Adrenal gland (tissue), 12 donors: ENCODE measurements around the gene OMP. TPM values are rescaled to one million over a fixed set of nuclear protein-coding genes. Genes with fewer than 3 reads are reported as not detected.

Experiments
- DNase-seq, 7 donors: peaks; one replicate each; pipeline ENCODE4 v3.0.0-alpha.2; 2019 to 2020
- H3K27ac ChIP-seq, 5 donors: fragments of 200-600 bp; sonication (generic) in 4 of 5; 1 replicate in 3 of 5; 2 replicates in 2 of 5; pipeline versions ENCODE4 v1.5.1 to v1.8.0; 2016 to 2020; ENCODE audit warnings: mild to moderate bottlenecking in 1 of 5
- H3K27me3 ChIP-seq: fragments of 200-600 bp; 2 replicates; pipeline ENCODE4 v1.8.0; 2021
- H3K36me3 ChIP-seq, 2 donors: fragments of 200-600 bp; replicated peaks in 1 of 2; 1 replicate in 1 of 2; 2 replicates in 1 of 2; pipeline versions ENCODE4 v1.5.1 to v1.8.0; 2018 to 2022
- H3K4me1 ChIP-seq, 2 donors: fragments of 200-600 bp; replicated peaks in 1 of 2; 1 replicate in 1 of 2; 2 replicates in 1 of 2; pipeline versions ENCODE4 v1.5.1 to v1.8.0; 2018 to 2021
- H3K4me3 ChIP-seq, 4 donors: fragments of 200-600 bp; sonication (generic) in 3 of 4; one replicate each; pipeline ENCODE4 v1.5.1; 2016 to 2018
- H3K9me3 ChIP-seq, 3 donors: fragments of 200-600 bp; sonication (generic) in 1 of 3; replicated peaks in 1 of 3; 1 replicate in 2 of 3; 2 replicates in 1 of 3; pipeline versions ENCODE4 v1.5.1 to v1.8.0; 2016 to 2021
- CTCF ChIP-seq, 6 experiments: fragments of 450-650 bp in 4 of 6; fragments of 200-600 bp in 2 of 6; sonication (generic) in 1 of 6; IDR thresholded peaks; 1 replicate in 5 of 6; 2 replicates in 1 of 6; pipeline versions ENCODE4 v1.5.1 to v1.8.0; 2016 to 2021; ENCODE audit warnings: antibody characterized with exemption in 6 of 6, mild to moderate bottlenecking in 2 of 6, moderate library complexity in 1 of 6
- POLR2A ChIP-seq, 2 donors: fragments of 450-650 bp; IDR thresholded peaks; one replicate each; pipeline ENCODE4 v1.6.1; 2017; ENCODE audit warnings: antibody characterized with exemption in 2 of 2, mild to moderate bottlenecking in 2 of 2, moderate library complexity in 1 of 2
- WGBS, 4 donors: extraction: QIAGEN DNeasy Blood & Tissue Kit in 2 of 4; methylation state at CpG; one replicate each; pipeline versions ENCODE4 v1.1.5 to v1.1.7; 2013 to 2017; 5-methylcytosine and 5-hydroxymethylcytosine counted together
- intact Hi-C, 2 donors: fragments of 100-400 bp; cut with DNase I; formaldehyde crosslinking; loops; one replicate each; pipeline versions ENCODE4 v1.14.1 to v1.15.0; 2022 to 2023
- polyA plus RNA-seq, 3 donors: library from polyadenylated mRNA; stranded (reverse); fragments of 200-250 nt in 2 of 3; fragments of 350-450 nt in 1 of 3; fragmentation: Illumina TruSeq in 1 of 3; extraction: RNeasy Lipid Tissue Mini Kit (QIAGEN cat#74804) in 1 of 3; gene quantifications; one replicate each; pipeline ENCODE4 v1.2.3, GENCODE V29; 2013 to 2014
- total RNA-seq, 9 donors: library from RNA; depleted of rRNA in 4 of 9; stranded (reverse); fragments of >200 nt in 4 of 9; fragments of 120-200 nt in 1 of 9; fragmentation: NEBNext Ultra II Directional in 1 of 9; extraction: Animal tissue kit (Norgen Biotek cat#: 25700) in 1 of 9; gene quantifications; one replicate each; pipeline versions ENCODE4 v1.1.0 to v1.2.4, GENCODE V29; 2013 to 2023
- donor health status: healthy with polysubstance abuse.
- donor health status: Bipolar disorder and iron deficiency.
- donor health status: DM: yes; HTN: yes; CAD: no.
- donor health status: DM: no; HTN: no; CAD: no.
- donor health status: DM: no; HTN: no; CAD: no.
- donor health status: DM: yes; HTN: yes; CAD: no.

OMP gene
- total and polyA plus RNA-seq, 12 donors, result 0.50 to 1.6 (median 0.92) TPM; not detected in 9

GRCh38 chr11:77122576-77123212 is 20.1 kb downstream of the OMP start:
- Histone ChIP-seq H3K36me3 (peaks cover 0 to 9% of the 10 kb centered on the region in 2 donors), H3K9me3 (no peaks in the 10 kb centered on the region), H3K4me1 (peaks cover 3% of the 10 kb centered on the region in 2 donors), H3K27ac (no peak overlapping the region), H3K4me3 (no peak overlapping the region), H3K27me3 (no peaks in the 10 kb centered on the region)
- DNase-seq, result no peak
- intact Hi-C loops, result loop anchor here in 1 of 2 donors (10.0 kb wide), 1 partner anchor 422 kb away; no protein-coding TSS in a partner anchor
- TF ChIP-seq POLR2A (IDR thresholded peaks at IDR 0.05) (no peak), CTCF (IDR thresholded peaks at IDR 0.05) (no peak)
- WGBS, 4 donors, result 91 to 92% (median 91%) methylated on average over 2 to 7 of the region's 7 CpGs

GRCh38 chr11:77123591-77123990 is 21.0 kb downstream of the OMP start:
- no peak for TF ChIP-seq POLR2A (IDR thresholded peaks at IDR 0.05)
- peaks cover 0 to 9% of the 10 kb centered on the region in 2 donors for H3K36me3 ChIP-seq
- H3K9me3 ChIP-seq, result no peaks in the 10 kb centered on the region
- H3K4me3 ChIP-seq, result no peak overlapping the region
- peaks cover 12% of the 10 kb centered on the region in 2 donors for H3K4me1 ChIP-seq
- 91 to 97% (median 93%) methylated on average over 7 to 8 of the region's 8 CpGs for WGBS, 4 donors
- intact Hi-C loops, result loop anchor here in 1 of 2 donors (10.0 kb wide), 1 partner anchor 421 kb away; no protein-coding TSS in a partner anchor
- DNase-seq, result no peak
- H3K27me3 ChIP-seq, result no peaks in the 10 kb centered on the region
- no peak overlapping the region for H3K27ac ChIP-seq

GRCh38 chr11:77124041-77124440 is 21.4 kb downstream of the OMP start:
- Histone ChIP-seq H3K36me3 (peaks cover 0 to 9% of the 10 kb centered on the region in 2 donors), H3K9me3 (no peaks in the 10 kb centered on the region), H3K27me3 (no peaks in the 10 kb centered on the region), H3K4me3 (no peak overlapping the region), H3K4me1 (peaks cover 16 to 17% of the 10 kb centered on the region in 2 donors), H3K27ac (no peak overlapping the region)
- TF ChIP-seq POLR2A (IDR thresholded peaks at IDR 0.05), result no peak
- TF ChIP-seq CTCF (IDR thresholded peaks at IDR 0.05), result no peak
- intact Hi-C loops, result loop anchor here in 1 of 2 donors (10.0 kb wide), 1 partner anchor 421 kb away; no protein-coding TSS in a partner anchor
- WGBS, 4 donors, result 87 to 94% (median 91%) methylated on average over 8 of the region's 8 CpGs
- DNase-seq, result no peak

- Histone ChIP-seq H3K9me3 (no peaks in the 10 kb centered on the region), H3K36me3 (peaks cover 0 to 9% of the 10 kb centered on the region in 2 donors), H3K27ac (no peak overlapping the region), H3K27me3 (no peaks in the 10 kb centered on the region), H3K4me3 (no peak overlapping the region), H3K4me1 (peaks cover 21% of the 10 kb centered on the region in 2 donors)
- 88 to 93% (median 91%) methylated on average over 6 of the region's 6 CpGs for WGBS, 4 donors
- DNase-seq, result no peak
- TF ChIP-seq POLR2A (IDR thresholded peaks at IDR 0.05), result no peak
- TF ChIP-seq CTCF (IDR thresholded peaks at IDR 0.05), result no peak
- intact Hi-C loops, result loop anchor here in 1 of 2 donors (10.0 kb wide), 1 partner anchor 420 kb away; no protein-coding TSS in a partner anchor
These were observed 21.8 kb downstream of the OMP start for GRCh38 chr11:77124488-77124887.
